Mesothelial cell of epicardium (in vitro differentiated cells): Measurements from ENCODE around the gene SNX15. TPM values are rescaled to one million over a fixed set of nuclear protein-coding genes. Genes with fewer than 3 reads are reported as not detected.

ENCODE experiments used
- DNase-seq, 2 experiments: peaks; one replicate each; pipeline ENCODE4 v3.0.0; 2021; ENCODE audit warnings: low spot score in 2 of 2; ENCODE audit not compliant: unreplicated experiment in 2 of 2
- H3K27ac Mint-ChIP-seq: 2 replicates; pipeline ENCODE4 v1.8.0; 2021; ENCODE audit warnings: mixed read lengths
- H3K27me3 Mint-ChIP-seq: 2 replicates; pipeline ENCODE4 v1.8.0; 2021; ENCODE audit warnings: low read depth, mixed read lengths
- H3K36me3 Mint-ChIP-seq: 2 replicates; pipeline ENCODE4 v1.8.0; 2021; ENCODE audit warnings: mixed read lengths
- H3K4me1 Mint-ChIP-seq: 2 replicates; pipeline ENCODE4 v1.8.0; 2021; ENCODE audit warnings: mixed read lengths
- H3K4me3 Mint-ChIP-seq: 2 replicates; pipeline ENCODE4 v1.8.0; 2021; ENCODE audit warnings: mild to moderate bottlenecking, moderate library complexity, mixed read lengths
- H3K9me3 Mint-ChIP-seq: 2 replicates; pipeline ENCODE4 v1.8.0; 2021; ENCODE audit warnings: mixed read lengths
- total RNA-seq: library from RNA; stranded (reverse); gene quantifications from 3 replicates; pipeline ENCODE4 v1.2.1, GENCODE V29; 2021
- TF ChIP-seq, protein P1 (sequence below): fragments of 200-600 bp; sonication (generic); IDR thresholded peaks from one replicate; pipeline ENCODE4 v1.5.0; 2021; ENCODE audit warnings: antibody characterized with exemption; ENCODE audit not compliant: unreplicated experiment

The SNX15 gene
- total RNA-seq, 1 donor from 2014 or later = 19.2 TPM

DNA sequence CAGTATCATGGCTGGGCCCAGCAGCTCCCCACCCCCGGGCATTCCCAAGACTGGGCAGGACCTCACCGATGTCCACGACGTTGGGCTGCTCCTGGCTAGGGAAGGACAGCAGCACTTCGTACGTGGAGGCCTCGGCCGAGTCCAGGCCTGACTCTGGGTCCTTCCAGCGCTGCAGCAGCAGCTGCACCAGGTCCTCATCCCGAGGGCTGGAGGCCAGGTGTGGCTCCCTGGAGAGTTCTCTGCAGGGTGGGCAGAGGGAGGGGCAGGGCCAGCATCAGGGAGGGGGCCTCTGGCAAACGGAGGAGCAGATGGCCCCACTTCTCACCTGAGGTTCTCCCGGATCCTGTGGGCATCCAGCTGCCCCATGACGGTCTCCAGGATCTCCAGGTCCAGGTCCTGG is 30.8 kb downstream of the SNX15 start:
- no peaks in the 10 kb centered on the region for H3K9me3 Mint-ChIP-seq

DNA sequence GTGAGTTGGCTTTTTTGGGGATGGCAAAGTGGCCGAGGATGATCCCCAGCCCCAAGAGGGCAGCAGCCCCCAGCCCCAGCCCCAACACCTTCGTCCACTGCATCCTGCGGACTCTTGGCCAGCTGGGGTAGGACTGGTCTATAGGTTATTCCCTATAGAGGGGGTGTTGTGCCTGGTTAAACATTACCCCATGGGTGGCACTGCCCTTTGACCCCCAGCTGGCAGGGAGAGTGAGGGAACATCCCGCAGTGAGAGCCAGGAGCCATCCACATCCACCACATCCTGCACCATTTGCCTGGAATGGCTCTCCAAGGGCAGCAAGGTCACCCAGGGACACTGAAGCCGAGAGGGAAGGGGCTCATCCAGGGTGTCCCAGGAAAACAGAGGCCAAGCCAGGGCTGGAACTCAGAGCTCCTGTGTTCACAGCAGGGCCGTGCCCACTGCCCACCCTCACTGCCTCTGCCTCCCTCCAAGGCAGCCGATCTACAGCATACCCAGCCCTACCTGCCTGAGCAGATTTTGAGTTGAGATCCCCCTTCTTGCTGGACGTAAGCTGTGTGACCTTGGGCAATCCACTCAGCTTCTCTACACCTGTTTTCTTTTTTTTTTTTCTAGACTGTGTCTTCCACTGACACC is 31.3 kb downstream of the SNX15 start, which contains the start of gene NAALADL1:
Gene NAALADL1, minus strand, starts transcription at position 135 of the 636 bp plus-strand sequence. Its CDS starts 32 bp downstream, at position 103.
- no peaks in the 10 kb centered on the region for H3K9me3 Mint-ChIP-seq
- TF ChIP-seq, protein P1, sequence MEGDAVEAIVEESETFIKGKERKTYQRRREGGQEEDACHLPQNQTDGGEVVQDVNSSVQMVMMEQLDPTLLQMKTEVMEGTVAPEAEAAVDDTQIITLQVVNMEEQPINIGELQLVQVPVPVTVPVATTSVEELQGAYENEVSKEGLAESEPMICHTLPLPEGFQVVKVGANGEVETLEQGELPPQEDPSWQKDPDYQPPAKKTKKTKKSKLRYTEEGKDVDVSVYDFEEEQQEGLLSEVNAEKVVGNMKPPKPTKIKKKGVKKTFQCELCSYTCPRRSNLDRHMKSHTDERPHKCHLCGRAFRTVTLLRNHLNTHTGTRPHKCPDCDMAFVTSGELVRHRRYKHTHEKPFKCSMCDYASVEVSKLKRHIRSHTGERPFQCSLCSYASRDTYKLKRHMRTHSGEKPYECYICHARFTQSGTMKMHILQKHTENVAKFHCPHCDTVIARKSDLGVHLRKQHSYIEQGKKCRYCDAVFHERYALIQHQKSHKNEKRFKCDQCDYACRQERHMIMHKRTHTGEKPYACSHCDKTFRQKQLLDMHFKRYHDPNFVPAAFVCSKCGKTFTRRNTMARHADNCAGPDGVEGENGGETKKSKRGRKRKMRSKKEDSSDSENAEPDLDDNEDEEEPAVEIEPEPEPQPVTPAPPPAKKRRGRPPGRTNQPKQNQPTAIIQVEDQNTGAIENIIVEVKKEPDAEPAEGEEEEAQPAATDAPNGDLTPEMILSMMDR = no peak
- no peaks in the 10 kb centered on the region for H3K36me3 Mint-ChIP-seq
- no peak within 1 kb of the TSS for H3K27ac Mint-ChIP-seq
- DNase-seq = no peak
- peaks cover 8% of the 10 kb centered on the region for H3K27me3 Mint-ChIP-seq
- no peak within 1 kb of the TSS for H3K4me3 Mint-ChIP-seq
- no peaks in the 10 kb centered on the region for H3K4me1 Mint-ChIP-seq

More for the DNA sequence above, 30.8 kb downstream of the SNX15 start:
- no peaks in the 10 kb centered on the region for H3K4me1 Mint-ChIP-seq
- no peak for DNase-seq
- TF ChIP-seq, protein P1 = no peak
- peaks cover 8% of the 10 kb centered on the region for H3K27me3 Mint-ChIP-seq
- no peaks in the 10 kb centered on the region for H3K36me3 Mint-ChIP-seq
- H3K4me3 Mint-ChIP-seq = no peak overlapping the region
- no peak overlapping the region for H3K27ac Mint-ChIP-seq

DNA sequence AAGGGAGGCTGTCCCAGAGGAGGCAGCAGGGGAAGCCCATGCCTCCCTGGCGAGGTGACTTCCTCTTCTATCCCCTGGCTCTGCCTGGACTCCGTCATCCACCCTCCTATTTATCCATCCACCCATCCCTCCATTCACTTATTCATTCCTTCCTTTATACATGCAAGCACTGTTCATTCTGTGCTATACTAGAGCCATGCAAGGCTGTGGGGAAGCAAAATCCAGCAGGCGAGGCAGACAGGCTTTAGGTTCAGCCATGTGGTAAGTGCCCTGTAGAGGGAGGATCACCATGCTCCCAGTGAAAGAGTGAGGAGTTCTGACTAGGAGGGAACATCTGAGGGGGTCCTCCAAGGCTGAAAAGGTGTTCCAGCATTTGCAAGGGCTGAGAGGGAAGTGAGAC is 32.3 kb downstream of the SNX15 start:
- H3K36me3 Mint-ChIP-seq = no peaks in the 10 kb centered on the region
- peaks cover 6% of the 10 kb centered on the region for H3K27me3 Mint-ChIP-seq
- no peak overlapping the region for H3K27ac Mint-ChIP-seq
- H3K4me1 Mint-ChIP-seq = no peaks in the 10 kb centered on the region
- TF ChIP-seq, protein P1 = no peak
- no peak overlapping the region for H3K4me3 Mint-ChIP-seq
- no peak for DNase-seq
- no peaks in the 10 kb centered on the region for H3K9me3 Mint-ChIP-seq

DNA sequence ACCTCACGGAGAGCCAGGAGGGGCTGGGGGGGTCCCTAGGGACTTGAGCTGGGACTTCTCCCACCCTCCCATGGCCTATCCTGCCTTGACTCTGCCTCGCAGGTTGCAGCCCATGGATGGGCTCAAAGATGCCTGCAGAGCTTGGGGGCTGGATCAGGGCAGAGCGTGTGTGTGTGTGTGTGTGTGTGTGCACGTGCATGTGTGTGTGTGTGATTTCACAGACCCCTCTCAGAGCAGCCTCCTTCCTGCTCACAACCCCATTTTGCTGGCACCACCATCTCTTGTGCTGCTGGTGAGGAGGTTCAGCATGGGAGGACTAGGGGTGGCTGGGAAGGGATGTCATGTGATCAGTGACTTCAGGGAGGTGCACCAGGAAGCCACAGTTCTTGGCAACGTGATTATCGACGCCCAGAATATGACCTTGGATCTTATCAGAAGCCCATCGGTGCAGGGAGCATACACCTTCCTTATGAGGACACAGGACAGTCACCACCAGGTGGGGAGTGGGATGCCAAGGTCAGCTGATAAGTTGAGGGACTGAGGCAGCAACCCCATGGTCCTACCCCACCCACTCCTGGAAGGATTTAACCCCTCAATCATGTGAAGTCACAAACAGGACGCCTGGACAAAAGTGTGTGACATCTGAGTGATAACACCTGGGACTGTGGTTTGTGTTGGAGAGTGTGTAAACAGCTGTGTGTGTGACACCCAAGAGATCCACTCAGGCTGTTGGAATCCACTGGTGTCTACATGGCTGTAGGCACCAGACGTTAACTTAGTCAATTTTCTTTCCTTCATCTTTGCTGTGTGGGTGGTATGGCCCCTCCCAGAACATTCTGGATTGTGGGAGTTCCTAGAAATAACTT is 33.0 kb downstream of the SNX15 start:
- peaks cover 4% of the 10 kb centered on the region for H3K27me3 Mint-ChIP-seq
- TF ChIP-seq, protein P1 = no peak
- H3K9me3 Mint-ChIP-seq = no peaks in the 10 kb centered on the region
- H3K4me3 Mint-ChIP-seq = no peak overlapping the region
- no peak overlapping the region for H3K27ac Mint-ChIP-seq
- no peaks in the 10 kb centered on the region for H3K36me3 Mint-ChIP-seq
- DNase-seq = no peak
- no peaks in the 10 kb centered on the region for H3K4me1 Mint-ChIP-seq

DNA sequence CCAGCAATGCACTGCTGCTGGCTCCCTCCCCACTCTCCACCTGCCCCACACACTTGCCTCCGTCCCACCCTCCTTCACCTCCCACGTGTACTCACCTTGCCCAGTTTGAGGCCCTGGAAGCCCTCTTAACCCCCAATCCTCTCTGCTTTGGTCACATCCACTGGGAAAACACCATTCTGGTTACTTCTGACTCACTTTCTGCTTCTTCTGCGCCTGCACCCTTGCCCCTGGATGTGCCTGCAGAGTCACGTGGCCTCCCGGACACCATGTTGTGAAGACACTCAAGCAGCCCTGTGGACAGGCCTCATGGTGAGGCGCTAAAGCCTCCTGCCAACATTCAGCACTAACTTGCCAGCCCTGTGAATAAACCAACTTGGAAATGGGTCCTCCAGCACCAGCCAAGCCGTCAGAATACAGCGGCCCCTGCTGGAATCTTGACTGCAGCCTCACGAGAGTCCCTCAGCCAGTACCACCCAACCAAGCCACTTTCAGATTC is 33.7 kb downstream of the SNX15 start:
- Mint-ChIP-seq H3K27me3 (peaks cover 4% of the 10 kb centered on the region), H3K27ac (no peak overlapping the region), H3K36me3 (no peaks in the 10 kb centered on the region), H3K9me3 (no peaks in the 10 kb centered on the region), H3K4me3 (no peak overlapping the region), H3K4me1 (no peaks in the 10 kb centered on the region)
- TF ChIP-seq, protein P1 = no peak
- DNase-seq = no peak
